Common myeloid progenitor, CD34-positive (primary cell): ENCODE data around the gene ADGRL2. TPM values are rescaled to one million over a fixed set of nuclear protein-coding genes. Genes with fewer than 3 reads are reported as not detected.
A peak's percentile ranks its signal among the peaks of the same experiment; 100 is the strongest.

Experiments
- CTCF ChIA-PET: fragments of 350-600 bp; sonication (Branson Sonifier 250); formaldehyde crosslinking; loops from one replicate; lab custom pipeline; 2021; ENCODE audit warnings: antibody characterized with exemption; lab: Charles Lee
- POLR2A ChIA-PET: fragments of 350-600 bp; sonication (Branson Sonifier 250); formaldehyde crosslinking; loops from one replicate; lab custom pipeline; 2021; ENCODE audit warnings: antibody characterized with exemption; lab: Charles Lee
- DNase-seq, 3 donors: peaks; one replicate each; pipeline versions ENCODE4 v3.0.0 to v3.0.0-alpha.2; 2013
- H3K27ac ChIP-seq, 2 experiments: 1 replicate in 1 of 2; 2 replicates in 1 of 2; pipeline ENCODE4 v1.7.0; 2013; ENCODE audit warnings: inconsistent platforms in 2 of 2, low read length in 2 of 2, mild to moderate bottlenecking in 2 of 2, low read depth in 1 of 2, moderate library complexity in 1 of 2; ENCODE audit not compliant: severe bottlenecking in 2 of 2, insufficient read depth in 1 of 2, poor library complexity in 1 of 2
- H3K27me3 ChIP-seq, 5 experiments: replicated peaks in 2 of 5; 1 replicate in 3 of 5; 2 replicates in 2 of 5; pipeline versions ENCODE4 v1.6.1 to v1.7.0; 2013; ENCODE audit warnings: low read length in 4 of 5, mild to moderate bottlenecking in 2 of 5, moderate library complexity in 2 of 5, inconsistent platforms in 1 of 5; ENCODE audit not compliant: insufficient read depth in 5 of 5, control insufficient read depth in 4 of 5
- H3K36me3 ChIP-seq, 4 experiments: 1 replicate in 2 of 4; 2 replicates in 2 of 4; pipeline versions ENCODE4 v1.6.1 to v1.7.0; 2013; ENCODE audit warnings: low read length in 3 of 4, control low read depth in 1 of 4, mild to moderate bottlenecking in 1 of 4; ENCODE audit not compliant: control insufficient read depth in 4 of 4, insufficient read depth in 4 of 4
- H3K4me1 ChIP-seq, 4 experiments: 1 replicate in 3 of 4; 2 replicates in 1 of 4; pipeline versions ENCODE4 v1.6.1 to v1.7.1; 2013; ENCODE audit warnings: low read length in 3 of 4, mild to moderate bottlenecking in 3 of 4, control low read depth in 1 of 4, inconsistent platforms in 1 of 4, moderate library complexity in 1 of 4; ENCODE audit not compliant: control insufficient read depth in 4 of 4, insufficient read depth in 4 of 4; ENCODE audit errors: control extremely low read depth in 1 of 4
- H3K4me3 ChIP-seq, 7 experiments: 1 replicate in 4 of 7; 2 replicates in 3 of 7; pipeline versions ENCODE4 v1.5.1 to v1.7.0; 2013; ENCODE audit warnings: mild to moderate bottlenecking in 7 of 7, low read length in 6 of 7, moderate library complexity in 6 of 7, inconsistent platforms in 2 of 7, low read depth in 2 of 7, control low read depth in 1 of 7; ENCODE audit not compliant: insufficient read depth in 4 of 7, control insufficient read depth in 1 of 7; ENCODE audit errors: extremely low read depth in 1 of 7
- H3K9me3 ChIP-seq, 5 experiments: 1 replicate in 4 of 5; 2 replicates in 1 of 5; pipeline versions ENCODE4 v1.6.1 to v1.7.1; 2013; ENCODE audit warnings: low read length in 4 of 5, mild to moderate bottlenecking in 2 of 5, inconsistent platforms in 1 of 5, low read depth in 1 of 5, moderate library complexity in 1 of 5; ENCODE audit not compliant: control insufficient read depth in 4 of 5, insufficient read depth in 2 of 5; ENCODE audit errors: control extremely low read depth in 1 of 5
- WGBS: methylation state at CpG from one replicate; pipeline ENCODE4 v1.1.5; 2013; ENCODE audit not compliant: insufficient coverage; 5-methylcytosine and 5-hydroxymethylcytosine counted together
- polyA plus RNA-seq: library from polyadenylated mRNA; unstranded; fragments of 120-200 nt; gene quantifications from one replicate; pipeline ENCODE4 v1.2.1, GENCODE V29; 2013

Gene ADGRL2
- 0.08 TPM for polyA plus RNA-seq

DNA sequence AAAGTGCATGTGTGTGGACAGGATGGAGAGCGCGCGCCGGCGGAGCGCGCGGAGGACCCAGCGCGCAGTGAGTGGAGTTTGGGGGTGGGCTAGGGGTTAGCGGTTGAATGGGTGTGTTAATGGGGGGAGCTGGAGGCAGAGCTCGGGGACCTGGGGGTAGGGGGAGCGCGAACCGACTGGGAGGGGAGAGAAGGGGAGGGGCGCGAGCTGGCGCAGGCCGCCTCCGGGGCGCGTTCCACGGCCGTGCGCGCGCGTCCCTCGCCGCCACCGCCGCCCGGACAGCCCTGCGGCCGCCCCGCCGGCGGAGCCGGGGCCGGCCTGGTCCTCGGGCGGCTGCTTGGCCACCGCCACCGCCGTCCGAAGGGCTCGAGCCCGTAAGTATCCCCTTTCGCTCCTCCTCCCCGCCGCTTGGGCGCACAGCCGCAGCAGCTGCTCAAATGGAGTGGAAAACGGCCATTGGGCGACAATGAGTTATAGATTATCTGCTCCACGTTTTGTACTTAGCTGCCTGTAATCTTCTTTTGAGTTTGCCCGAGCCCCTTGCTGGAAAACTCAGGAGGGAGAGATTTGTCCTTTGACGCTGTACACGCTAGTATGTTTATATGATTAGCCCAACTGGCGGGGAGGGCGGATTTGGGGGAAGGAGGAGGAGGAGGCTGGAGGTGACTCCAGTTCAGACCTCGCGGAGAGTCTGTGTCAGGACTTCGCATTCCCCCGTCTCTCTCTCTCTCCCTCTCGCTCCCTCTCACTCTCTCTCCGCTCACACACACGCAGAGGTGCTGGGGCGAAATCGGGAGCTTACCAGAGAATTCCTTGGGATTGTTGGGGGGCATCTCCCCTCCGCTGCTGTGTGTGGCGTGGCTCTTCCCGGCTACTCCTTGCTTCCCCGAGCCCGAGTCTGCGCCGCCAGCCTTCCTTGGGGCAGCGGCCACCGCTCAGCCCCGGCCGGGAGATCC lies at the start of gene ADGRL2:
ADGRL2 (plus strand) TSS at position 240 of the 956 bp plus-strand sequence. CDS start 36,051 bp downstream, outside the sequence.
- Histone ChIP-seq H3K4me1 (peaks cover 0 to 36% (median 33%) of the 10 kb centered on the region in 4 experiments), H3K9me3 (no peaks in the 10 kb centered on the region), H3K27me3 (peaks cover 27 to 86% (median 52%) of the 10 kb centered on the region in 5 experiments), H3K27ac (no peak within 1 kb of the TSS), H3K4me3 (peak within 1 kb of the TSS; percentile 12 to 84 (median 68)), H3K36me3 (no peaks in the 10 kb centered on the region)
- DNase-seq, result peak; percentile 70 to 85 (median 78)
- POLR2A ChIA-PET, result no interaction called here
- CTCF ChIA-PET, result interaction anchor here (0.6 to 0.9 kb wide), 2 partner anchors 15 to 1963 kb away, joined by 4 read pairs; no protein-coding TSS in a partner anchor
- WGBS, result under 1% methylated on average over 36 of the region's 81 CpGs

DNA sequence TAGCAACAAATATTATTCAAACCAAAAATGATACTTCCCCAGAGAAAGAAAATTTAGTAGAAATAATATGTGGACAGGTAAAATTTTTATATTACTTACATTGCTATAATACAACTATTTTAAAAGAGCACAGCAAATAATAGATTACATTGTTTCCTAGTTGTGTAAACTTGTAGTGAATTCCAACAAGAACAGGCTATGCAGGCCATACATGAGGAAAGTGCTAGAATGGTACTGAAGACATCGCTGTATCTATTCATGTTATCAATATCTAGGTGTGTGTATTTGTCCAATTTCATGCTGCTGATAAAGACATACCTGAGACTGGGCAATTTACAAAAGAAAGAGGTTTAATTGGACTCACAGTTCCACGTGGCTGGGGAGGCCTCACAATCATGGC lies 47.9 kb upstream of the ADGRL2 start:
- H3K9me3 ChIP-seq, result no peaks in the 10 kb centered on the region
- no peak overlapping the region for H3K27ac ChIP-seq
- no peak for DNase-seq
- H3K4me1 ChIP-seq, result no peaks in the 10 kb centered on the region
- WGBS, result 100% methylated on average over 1 of the region's 2 CpGs
- no peaks in the 10 kb centered on the region for H3K27me3 ChIP-seq
- no peak overlapping the region for H3K4me3 ChIP-seq
- H3K36me3 ChIP-seq, result no peaks in the 10 kb centered on the region
- CTCF ChIA-PET, result no interaction called here
- POLR2A ChIA-PET, result no interaction called here

DNA sequence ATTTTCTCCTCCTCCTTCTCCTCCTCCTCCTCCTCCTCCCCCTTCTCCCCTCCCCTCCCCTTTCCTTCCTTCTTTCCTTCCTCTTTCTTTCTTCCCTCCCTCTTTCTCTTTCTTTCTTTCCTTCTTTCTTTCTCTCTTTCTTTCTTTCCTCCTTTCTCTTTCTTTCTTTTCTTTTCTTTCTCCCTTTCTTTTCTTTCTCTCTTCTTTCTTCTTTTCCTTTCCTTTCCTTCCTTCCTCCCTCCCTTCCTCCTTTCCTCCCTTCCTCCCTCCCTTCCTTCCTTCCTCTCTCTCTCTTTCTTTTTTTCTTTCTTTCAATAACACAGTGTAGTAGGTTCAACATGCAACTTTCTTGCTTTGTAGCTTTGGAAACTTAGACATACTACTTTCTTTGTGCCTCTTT lies 46.3 kb upstream of the ADGRL2 start:
- H3K4me1 ChIP-seq, result no peaks in the 10 kb centered on the region
- no peaks in the 10 kb centered on the region for H3K9me3 ChIP-seq
- no peaks in the 10 kb centered on the region for H3K27me3 ChIP-seq
- no peak overlapping the region for H3K4me3 ChIP-seq
- ChIA-PET CTCF (no interaction called here), POLR2A (no interaction called here)
- no peaks in the 10 kb centered on the region for H3K36me3 ChIP-seq
- no peak overlapping the region for H3K27ac ChIP-seq
- DNase-seq, result no peak

DNA sequence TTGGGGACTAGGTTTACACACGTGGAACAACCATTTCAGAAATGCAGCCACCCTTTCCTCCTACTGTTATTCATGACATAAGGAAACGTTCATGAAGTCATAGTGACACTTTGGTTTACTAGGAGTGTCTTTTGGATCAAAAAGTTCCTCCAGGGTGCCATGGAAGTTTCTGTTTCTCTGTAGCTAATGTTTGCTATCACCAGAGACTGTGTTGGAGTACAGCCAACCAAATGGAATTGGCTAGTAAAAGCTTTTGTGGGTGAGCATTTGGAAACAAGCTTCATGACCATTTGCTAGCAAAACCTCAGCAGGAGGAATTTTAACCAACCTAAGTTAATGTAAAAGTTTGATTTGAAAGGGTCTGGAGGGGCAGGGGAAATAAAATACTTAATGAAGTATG lies 43.9 kb upstream of the ADGRL2 start:
- ChIA-PET POLR2A (no interaction called here), CTCF (interaction anchor here (1.9 kb wide), 1 partner anchor 342 kb away, joined by 5 read pairs; no protein-coding TSS in a partner anchor)
- DNase-seq, result no peak
- Histone ChIP-seq H3K4me1 (no peaks in the 10 kb centered on the region), H3K36me3 (no peaks in the 10 kb centered on the region), H3K27me3 (no peaks in the 10 kb centered on the region), H3K9me3 (no peaks in the 10 kb centered on the region), H3K27ac (no peak overlapping the region), H3K4me3 (no peak overlapping the region)
- no CpG with 5 or more reads among the region's 2 CpGs for WGBS

DNA sequence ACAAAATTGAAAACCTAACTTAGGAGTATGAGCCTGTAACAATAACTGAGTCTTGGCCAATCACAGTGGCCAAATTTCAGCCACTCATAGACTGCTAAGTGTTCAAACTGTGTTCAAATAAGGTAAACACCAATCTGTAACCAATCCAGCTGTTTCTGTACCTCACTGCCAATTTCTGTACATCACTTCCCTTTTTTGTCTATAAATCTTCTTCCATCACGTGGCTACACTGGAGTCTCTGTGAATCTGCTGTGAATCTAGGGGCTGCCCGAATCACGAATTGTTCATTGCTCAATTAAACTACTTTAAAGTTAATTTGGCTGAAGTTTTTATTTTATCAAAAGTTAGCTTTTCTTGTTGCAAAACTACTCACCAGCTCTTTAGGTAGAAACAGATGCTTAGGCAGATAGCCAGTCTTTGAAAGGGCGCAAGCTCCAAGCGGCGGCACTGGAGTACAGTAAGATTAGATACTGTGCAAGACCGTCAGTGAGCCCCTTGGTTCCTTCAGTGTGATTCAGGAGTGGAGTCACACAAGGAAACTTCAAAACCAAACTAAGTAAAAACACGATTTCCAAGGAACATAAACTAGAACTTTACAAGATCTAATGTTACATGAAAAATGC lies 43.2 kb upstream of the ADGRL2 start:
- ChIA-PET CTCF (interaction anchor here (1.1 to 1.9 kb wide), 2 partner anchors 91 to 343 kb away, joined by 3 to 5 read pairs; no protein-coding TSS in a partner anchor), POLR2A (no interaction called here)
- H3K4me3 ChIP-seq, result no peak overlapping the region
- H3K9me3 ChIP-seq, result no peaks in the 10 kb centered on the region
- H3K27ac ChIP-seq, result no peak overlapping the region
- no peaks in the 10 kb centered on the region for H3K27me3 ChIP-seq
- H3K4me1 ChIP-seq, result no peaks in the 10 kb centered on the region
- WGBS, result 72% methylated on average over 5 of the region's 8 CpGs
- peak; percentile 10 to 71 (median 57) for DNase-seq
- H3K36me3 ChIP-seq, result no peaks in the 10 kb centered on the region

DNA sequence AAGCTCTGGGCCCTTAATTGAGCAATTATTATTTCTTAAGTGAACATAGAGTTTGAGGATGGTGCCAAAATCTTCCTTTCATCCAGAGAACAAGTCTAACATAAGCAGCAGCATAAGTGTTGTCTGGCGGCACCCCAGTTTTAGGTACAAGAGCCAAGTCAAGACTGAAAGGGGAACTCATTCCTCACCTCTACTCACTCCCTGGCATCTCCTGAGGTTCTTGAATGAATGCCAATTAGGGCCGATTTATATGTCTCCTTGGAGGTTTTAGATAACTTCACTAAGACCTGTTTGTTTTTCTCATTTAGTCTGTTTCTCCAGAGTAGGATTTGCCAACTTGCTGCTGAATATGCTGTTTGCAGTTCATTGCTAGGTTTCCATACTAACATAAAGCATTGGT lies 42.6 kb upstream of the ADGRL2 start:
- Histone ChIP-seq H3K4me3 (no peak overlapping the region), H3K27me3 (no peaks in the 10 kb centered on the region), H3K4me1 (no peaks in the 10 kb centered on the region), H3K36me3 (no peaks in the 10 kb centered on the region), H3K9me3 (no peaks in the 10 kb centered on the region), H3K27ac (no peak overlapping the region)
- WGBS, result 33% methylated on average over 1 of the region's 2 CpGs
- POLR2A ChIA-PET, result no interaction called here
- CTCF ChIA-PET, result interaction anchor here (1.1 to 1.9 kb wide), 2 partner anchors 90 to 343 kb away, joined by 3 to 5 read pairs; no protein-coding TSS in a partner anchor
- peak in 2 of 3 donors; percentile 4 to 5 for DNase-seq
